Renal cortical epithelial cell (primary cell): ENCODE measurements around the gene ANKRD12. TPM values are rescaled to one million over a fixed set of nuclear protein-coding genes. Genes with fewer than 3 reads are reported as not detected.
"Not testable (repeated sequence)": the region's sequence is repeated elsewhere in the genome, so short reads cannot be mapped to it uniquely, and the experiment has no call there.

Experiments used
- DNase-seq: peaks from one replicate; pipeline ENCODE4 v3.0.0-alpha.2; 2011; ENCODE audit warnings: low read depth
- total RNA-seq: library from RNA; depleted of rRNA; stranded (reverse); fragments of >200 nt; gene quantifications from 2 replicates; pipeline ENCODE4 v1.2.3, GENCODE V29; 2014

Gene ANKRD12
- total RNA-seq, 1 donor from 2014 or later = 42.5 TPM

- no peak for DNase-seq
Measured at GRCh38 chr18:9232977-9233376, 96.4 kb downstream of the ANKRD12 start.

GRCh38 chr18:9233771-9234440 lies 97.3 kb downstream of the ANKRD12 start:
- DNase-seq = no peak

- DNase-seq = no peak
Measured at GRCh38 chr18:9234528-9234927, 97.9 kb downstream of the ANKRD12 start.

- DNase-seq = no peak
Measured at GRCh38 chr18:9237981-9238380, 101.4 kb downstream of the ANKRD12 start.

- no peak for DNase-seq
Measured at GRCh38 chr18:9239720-9240119, 103.1 kb downstream of the ANKRD12 start.

GRCh38 chr18:9240270-9240669 lies 103.7 kb downstream of the ANKRD12 start:
- DNase-seq = no peak

GRCh38 chr18:9243029-9243428 lies 106.4 kb downstream of the ANKRD12 start:
- no peak for DNase-seq

- DNase-seq = no peak
Measured at GRCh38 chr18:9244376-9244775, 107.8 kb downstream of the ANKRD12 start.

- DNase-seq = no peak
Measured at GRCh38 chr18:9248661-9249060, 112.1 kb downstream of the ANKRD12 start.

GRCh38 chr18:9249254-9249653 lies 112.7 kb downstream of the ANKRD12 start:
- no peak for DNase-seq

GRCh38 chr18:9259173-9259572 lies 122.6 kb downstream of the ANKRD12 start:
- DNase-seq = no peak

- DNase-seq = peak; percentile 25
Measured at GRCh38 chr18:9260388-9261380, 124.1 kb downstream of the ANKRD12 start.

- no peak for DNase-seq
Measured at GRCh38 chr18:9263264-9263663, 126.7 kb downstream of the ANKRD12 start.

- not testable (repeated sequence) for DNase-seq
Measured at GRCh38 chr18:9264797-9265196, 128.2 kb downstream of the ANKRD12 start.

GRCh38 chr18:9273221-9273620 lies 136.6 kb downstream of the ANKRD12 start:
- DNase-seq = no peak

GRCh38 chr18:9275890-9276289 lies 139.3 kb downstream of the ANKRD12 start:
- no peak for DNase-seq

GRCh38 chr18:9278028-9278427 lies 141.4 kb downstream of the ANKRD12 start:
- no peak for DNase-seq

- DNase-seq = no peak
Measured at GRCh38 chr18:9280849-9281248, 144.3 kb downstream of the ANKRD12 start.

- no peak for DNase-seq
Measured at GRCh38 chr18:9281780-9282179, 145.2 kb downstream of the ANKRD12 start.

GRCh38 chr18:9283791-9284190 lies 147.2 kb downstream of the ANKRD12 start:
- no peak for DNase-seq

- DNase-seq = no peak
Measured at GRCh38 chr18:9285604-9286003, 149.0 kb downstream of the ANKRD12 start.

- no peak for DNase-seq
Measured at GRCh38 chr18:9287036-9287435, 150.5 kb downstream of the ANKRD12 start.

GRCh38 chr18:9289698-9290097 lies 153.1 kb downstream of the ANKRD12 start:
- DNase-seq = no peak
